ENCODE results near the gene HSF4. TPM values are rescaled to one million over a fixed set of nuclear protein-coding genes. Genes with fewer than 3 reads are reported as not detected.

HSF4 gene
- total RNA-seq, 1 donor from 2014 or later, result 54.3 TPM

DNA sequence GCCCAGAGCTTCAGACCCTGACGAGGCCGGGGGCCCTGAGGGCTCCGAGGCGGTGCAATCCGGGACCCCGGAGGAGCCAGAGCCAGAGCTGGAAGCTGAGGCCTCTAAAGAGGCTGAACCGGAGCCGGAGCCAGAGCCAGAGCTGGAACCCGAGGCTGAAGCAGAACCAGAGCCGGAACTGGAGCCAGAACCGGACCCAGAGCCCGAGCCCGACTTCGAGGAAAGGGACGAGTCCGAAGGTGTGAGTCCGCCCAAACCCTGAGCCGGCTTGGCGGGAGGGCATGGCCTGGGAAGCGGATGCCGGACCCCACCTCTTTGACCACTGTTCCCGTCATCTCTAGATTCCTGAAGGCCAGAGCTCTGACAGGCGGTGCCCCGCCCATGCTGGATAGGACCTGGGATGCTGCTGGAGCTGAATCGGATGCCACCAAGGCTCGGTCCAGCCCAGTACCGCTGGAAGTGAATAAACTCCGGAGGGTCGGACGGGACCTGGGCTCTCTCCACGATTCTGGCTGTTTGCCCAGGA, 10.2 kb downstream of the HSF4 start:
- no peaks in the 10 kb centered on the region for H3K27me3 ChIP-seq
- H3K9me3 ChIP-seq, result no peaks in the 10 kb centered on the region
- H3K4me3 ChIP-seq, result peak overlapping the region; percentile 37 to 62
- TF ChIP-seq POLR2AphosphoS5 (IDR thresholded peaks at IDR 0.05; ENCODE audit: insufficient read depth in 1 of 2, low read depth in 1 of 2) (no peak), POLR2A (IDR thresholded peaks at IDR 0.05) (no peak)
- TF ChIP-seq, protein P1, sequence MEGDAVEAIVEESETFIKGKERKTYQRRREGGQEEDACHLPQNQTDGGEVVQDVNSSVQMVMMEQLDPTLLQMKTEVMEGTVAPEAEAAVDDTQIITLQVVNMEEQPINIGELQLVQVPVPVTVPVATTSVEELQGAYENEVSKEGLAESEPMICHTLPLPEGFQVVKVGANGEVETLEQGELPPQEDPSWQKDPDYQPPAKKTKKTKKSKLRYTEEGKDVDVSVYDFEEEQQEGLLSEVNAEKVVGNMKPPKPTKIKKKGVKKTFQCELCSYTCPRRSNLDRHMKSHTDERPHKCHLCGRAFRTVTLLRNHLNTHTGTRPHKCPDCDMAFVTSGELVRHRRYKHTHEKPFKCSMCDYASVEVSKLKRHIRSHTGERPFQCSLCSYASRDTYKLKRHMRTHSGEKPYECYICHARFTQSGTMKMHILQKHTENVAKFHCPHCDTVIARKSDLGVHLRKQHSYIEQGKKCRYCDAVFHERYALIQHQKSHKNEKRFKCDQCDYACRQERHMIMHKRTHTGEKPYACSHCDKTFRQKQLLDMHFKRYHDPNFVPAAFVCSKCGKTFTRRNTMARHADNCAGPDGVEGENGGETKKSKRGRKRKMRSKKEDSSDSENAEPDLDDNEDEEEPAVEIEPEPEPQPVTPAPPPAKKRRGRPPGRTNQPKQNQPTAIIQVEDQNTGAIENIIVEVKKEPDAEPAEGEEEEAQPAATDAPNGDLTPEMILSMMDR (IDR thresholded peaks at IDR 0.05), result no peak
- H3K36me3 ChIP-seq, result no peaks in the 10 kb centered on the region
- intact Hi-C loops (cut with DNase I), result no loop called here
- no peak for DNase-seq (ENCODE audit: extremely low spot score in 2 of 2)
- peak overlapping the region; percentile 75 for H3K27ac ChIP-seq
- H3K4me1 ChIP-seq, result peaks cover 69% of the 10 kb centered on the region

DNA sequence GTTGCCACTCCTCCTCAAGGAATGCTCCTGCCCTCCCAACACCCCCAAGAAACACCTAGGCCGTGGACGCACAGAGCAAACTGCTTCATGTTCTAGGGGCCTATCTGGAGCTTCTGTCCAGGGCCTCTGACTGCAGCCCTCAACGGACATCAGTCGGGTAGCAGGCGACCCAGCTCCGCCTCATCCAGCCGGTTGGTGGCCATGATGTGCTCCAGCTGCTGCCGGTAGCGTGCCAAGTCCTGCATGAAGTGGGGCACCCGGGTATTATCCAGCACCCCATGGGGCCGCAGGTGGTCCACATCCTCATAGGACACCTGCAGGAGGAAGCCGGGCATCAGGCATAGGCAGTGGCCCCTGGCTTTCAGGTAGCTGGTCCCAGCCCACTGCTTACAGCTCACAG, 12.1 kb downstream of the HSF4 start:
- intact Hi-C loops (cut with DNase I), result no loop called here
- Histone ChIP-seq H3K27ac (no peak overlapping the region), H3K9me3 (no peaks in the 10 kb centered on the region), H3K4me1 (peaks cover 57% of the 10 kb centered on the region), H3K4me3 (no peak overlapping the region), H3K27me3 (no peaks in the 10 kb centered on the region), H3K36me3 (no peaks in the 10 kb centered on the region)
- no peak for TF ChIP-seq POLR2A (IDR thresholded peaks at IDR 0.05)
- no peak for TF ChIP-seq POLR2AphosphoS5 (IDR thresholded peaks at IDR 0.05; ENCODE audit: insufficient read depth in 1 of 2, low read depth in 1 of 2)
- TF ChIP-seq, protein P1 (IDR thresholded peaks at IDR 0.05), result no peak
- no peak for DNase-seq (ENCODE audit: extremely low spot score in 2 of 2)

DNA sequence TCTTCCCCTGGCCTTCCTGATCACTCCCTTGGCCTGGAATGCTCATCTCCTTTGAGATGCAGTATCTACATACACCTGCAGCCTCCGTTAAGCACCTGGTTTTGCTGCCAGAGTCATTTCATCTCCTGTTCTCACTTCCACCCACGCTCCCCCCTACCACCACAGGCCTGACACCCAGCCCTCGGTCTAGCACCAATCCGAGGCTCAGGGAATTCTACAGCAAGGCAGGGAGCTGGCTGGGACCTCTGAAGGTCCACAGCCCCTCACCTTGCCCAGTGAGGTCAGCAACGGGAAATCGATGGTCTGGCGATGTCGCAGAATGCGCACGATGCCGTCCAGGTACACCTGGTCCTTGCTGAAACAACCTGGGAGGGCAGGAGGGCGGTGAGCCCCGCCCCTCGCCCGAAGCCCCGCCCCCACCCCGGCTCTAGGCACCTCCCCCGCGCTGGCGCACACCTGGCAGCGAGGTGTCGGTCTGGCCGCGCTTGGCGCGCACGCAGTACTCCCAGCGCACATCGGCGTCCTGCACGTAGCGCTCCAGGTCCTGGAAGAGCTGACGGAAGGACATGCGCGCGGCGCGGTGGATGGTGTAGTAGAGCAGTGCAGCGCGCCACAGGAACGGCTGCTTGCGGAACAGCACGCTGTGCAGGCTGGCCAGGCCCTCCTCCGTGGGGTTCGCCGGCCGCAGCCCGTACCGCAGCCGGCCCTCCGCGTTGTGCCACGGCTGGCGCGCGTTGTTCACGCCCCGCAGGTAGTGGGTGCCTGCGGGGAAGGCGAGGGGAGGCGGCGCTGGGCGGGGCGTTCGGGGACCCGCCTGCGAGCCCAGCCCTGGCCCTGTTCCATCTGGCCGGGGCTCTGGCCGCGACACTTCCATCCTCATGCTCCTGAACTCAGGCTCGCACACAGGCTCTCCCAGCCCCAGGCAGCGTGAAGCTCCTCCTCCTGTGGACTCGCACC, 13.5 kb downstream of the HSF4 start:
- Histone ChIP-seq H3K27ac (peak overlapping the region; percentile 68), H3K9me3 (no peaks in the 10 kb centered on the region), H3K27me3 (no peaks in the 10 kb centered on the region), H3K4me3 (peak overlapping the region; percentile 49 to 58), H3K4me1 (peaks cover 61% of the 10 kb centered on the region), H3K36me3 (no peaks in the 10 kb centered on the region)
- peak in 1 of 2 donors; percentile 48 for TF ChIP-seq POLR2AphosphoS5 (IDR thresholded peaks at IDR 0.05; ENCODE audit: insufficient read depth in 1 of 2, low read depth in 1 of 2)
- no peak for TF ChIP-seq POLR2A (IDR thresholded peaks at IDR 0.05)
- TF ChIP-seq, protein P1 (IDR thresholded peaks at IDR 0.05), result no peak
- DNase-seq (ENCODE audit: extremely low spot score in 2 of 2), result no peak
- intact Hi-C loops (cut with DNase I), result no loop called here

DNA sequence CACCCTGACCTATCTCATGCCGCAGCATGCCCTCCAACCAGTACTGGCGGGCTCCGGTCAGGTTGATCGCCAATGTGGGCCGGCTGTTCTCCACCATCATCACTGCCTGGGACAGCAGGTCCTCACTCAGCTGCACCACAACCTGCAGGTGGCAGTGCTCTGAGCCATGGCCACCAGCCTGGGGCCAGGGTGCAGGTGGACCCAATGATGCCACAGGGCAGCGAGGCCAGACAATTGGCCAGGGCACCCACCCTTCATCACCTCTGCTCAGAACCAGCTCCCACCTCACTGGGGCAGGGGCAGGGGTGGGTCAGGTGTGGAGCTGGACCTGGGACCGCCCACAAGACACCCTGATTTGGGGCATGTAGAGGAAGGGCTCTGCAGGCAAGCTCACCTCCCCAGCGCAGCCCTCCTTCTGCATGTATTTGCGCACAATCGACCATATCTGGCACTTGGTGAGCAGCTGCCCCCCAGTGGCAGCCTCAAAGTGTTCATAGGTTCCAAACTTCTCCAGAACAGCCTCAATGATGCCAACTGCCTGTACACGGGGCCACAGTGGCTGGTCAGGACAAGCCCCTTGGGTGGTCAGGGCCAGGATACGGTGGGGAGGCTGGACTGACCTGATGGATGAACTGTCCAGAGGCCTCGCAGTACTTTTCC, 15.0 kb downstream of the HSF4 start:
- Histone ChIP-seq H3K27me3 (no peaks in the 10 kb centered on the region), H3K4me3 (no peak overlapping the region), H3K9me3 (no peaks in the 10 kb centered on the region), H3K36me3 (no peaks in the 10 kb centered on the region), H3K4me1 (peaks cover 55% of the 10 kb centered on the region), H3K27ac (no peak overlapping the region)
- TF ChIP-seq, protein P1 (IDR thresholded peaks at IDR 0.05), result no peak
- TF ChIP-seq POLR2AphosphoS5 (IDR thresholded peaks at IDR 0.05; ENCODE audit: insufficient read depth in 1 of 2, low read depth in 1 of 2), result no peak
- TF ChIP-seq POLR2A (IDR thresholded peaks at IDR 0.05), result no peak
- intact Hi-C loops (cut with DNase I), result no loop called here
- DNase-seq (ENCODE audit: extremely low spot score in 2 of 2), result no peak
